Hypothalamus (tissue), 51 donors: ENCODE data around the gene HSPA4L.

Experiments used
- DNase-seq, 51 donors: peaks; one replicate each; lab custom pipeline; 2025; lab: John Stamatoyannopoulos, UW

The HSPA4L gene

DNA sequence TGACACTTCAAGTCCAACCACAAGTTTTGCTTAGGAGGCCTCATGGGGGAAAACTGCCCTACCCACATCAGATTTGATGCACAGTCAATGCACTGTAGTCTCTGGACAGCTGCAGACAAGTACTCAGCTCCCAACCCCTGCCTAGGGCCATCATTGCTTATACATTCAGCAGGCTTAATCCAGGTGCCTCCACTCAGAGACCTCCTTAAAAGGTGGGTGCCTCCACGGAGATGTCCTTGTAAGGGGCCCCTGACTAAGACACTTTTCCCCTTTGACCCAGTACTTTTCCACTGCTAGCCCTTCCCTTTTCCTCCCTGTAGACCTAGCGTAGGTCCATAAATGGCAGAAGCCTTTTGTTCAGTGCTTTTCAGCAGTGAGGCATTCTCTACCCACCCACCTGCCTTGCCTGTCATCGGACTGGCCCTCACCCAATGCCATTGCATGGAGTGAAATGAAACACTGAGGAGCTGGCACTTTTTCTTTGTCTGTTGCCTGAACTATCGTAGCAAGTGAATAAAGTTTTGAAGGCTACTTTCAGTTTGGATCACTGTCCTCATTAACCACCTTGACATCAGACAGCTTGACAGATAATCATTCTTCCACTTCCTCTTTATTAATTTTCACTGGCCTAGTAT, 74.8 kb downstream of the HSPA4L start:
- no peak for DNase-seq

DNA sequence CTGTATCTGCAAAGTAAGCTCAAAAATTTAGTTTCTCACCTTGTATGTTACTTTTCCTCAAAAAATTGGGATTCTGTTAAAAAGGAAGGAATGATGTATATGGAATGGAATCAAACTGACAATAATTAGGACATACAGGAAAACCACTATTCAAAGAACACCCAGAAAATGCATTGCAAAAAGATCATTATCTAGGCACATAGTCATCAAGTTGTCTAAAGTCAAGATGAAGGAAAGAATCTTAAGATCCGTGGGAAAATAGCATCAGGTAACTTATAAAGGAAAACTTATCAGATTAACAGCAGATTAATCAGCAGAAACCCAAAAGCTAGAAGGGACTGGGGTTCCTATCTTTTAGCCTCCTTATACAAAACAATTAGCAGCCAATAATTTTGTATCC, 75.5 kb downstream of the HSPA4L start:
- no peak for DNase-seq

DNA sequence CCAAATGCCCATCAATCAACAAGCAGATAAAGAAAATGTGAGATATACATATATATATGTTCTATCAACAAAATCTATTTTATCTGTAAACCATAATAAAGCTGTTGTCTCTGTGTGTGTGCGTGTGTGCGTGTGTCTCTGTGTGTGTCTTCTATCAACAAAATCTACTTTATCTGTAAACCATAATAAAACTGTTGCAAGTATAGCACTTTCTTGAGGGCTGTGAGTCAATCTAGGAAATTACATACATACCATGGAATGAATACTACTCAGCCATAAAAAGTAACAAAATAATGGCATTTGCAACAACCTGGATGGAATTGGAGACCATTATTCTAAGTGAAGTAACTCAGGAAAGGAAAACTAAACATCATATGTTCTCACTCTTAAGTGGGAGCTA, 86.1 kb downstream of the HSPA4L start:
- no peak for DNase-seq

DNA sequence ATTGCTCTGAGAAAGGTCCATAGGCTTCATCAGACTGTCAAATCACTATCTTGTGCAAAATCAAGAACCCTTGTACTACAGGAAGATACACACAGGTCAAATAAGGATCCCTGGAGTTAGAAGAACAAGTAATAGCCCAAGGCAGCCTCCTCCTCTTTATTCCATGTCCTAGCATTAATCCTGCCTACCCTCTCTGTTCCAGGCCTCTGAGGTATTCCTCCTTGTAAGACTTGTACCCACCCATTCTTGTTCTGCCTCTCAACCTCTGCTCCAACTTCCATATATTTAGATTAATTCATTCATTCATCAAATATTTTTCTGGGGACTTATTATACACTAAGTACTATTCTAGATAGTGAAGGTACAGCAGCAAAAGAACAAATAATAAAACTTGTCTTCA, 88.2 kb downstream of the HSPA4L start:
- no peak for DNase-seq

DNA sequence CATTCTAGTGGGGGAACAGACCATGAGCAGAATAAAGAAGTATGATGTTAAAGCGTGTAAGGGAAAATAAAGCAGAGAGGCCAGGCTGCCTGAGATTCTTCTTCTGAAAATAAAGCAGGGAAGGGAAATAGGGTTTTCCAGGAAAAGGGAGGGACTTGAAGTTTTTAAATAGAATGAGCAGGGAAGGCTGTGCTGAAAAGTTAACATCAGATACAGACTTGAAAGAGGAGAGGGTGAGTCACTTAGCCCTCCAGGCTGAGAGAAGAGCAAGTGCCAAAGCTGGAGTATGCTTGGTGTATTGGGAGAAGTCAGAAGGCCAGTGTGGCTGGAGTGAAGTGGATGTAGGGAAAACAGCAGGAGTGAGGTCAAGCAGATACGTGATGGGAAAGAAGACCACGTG, 88.6 kb downstream of the HSPA4L start:
- DNase-seq: peak in 5 of 51 donors; percentile 0 to 44 (median 8)

DNA sequence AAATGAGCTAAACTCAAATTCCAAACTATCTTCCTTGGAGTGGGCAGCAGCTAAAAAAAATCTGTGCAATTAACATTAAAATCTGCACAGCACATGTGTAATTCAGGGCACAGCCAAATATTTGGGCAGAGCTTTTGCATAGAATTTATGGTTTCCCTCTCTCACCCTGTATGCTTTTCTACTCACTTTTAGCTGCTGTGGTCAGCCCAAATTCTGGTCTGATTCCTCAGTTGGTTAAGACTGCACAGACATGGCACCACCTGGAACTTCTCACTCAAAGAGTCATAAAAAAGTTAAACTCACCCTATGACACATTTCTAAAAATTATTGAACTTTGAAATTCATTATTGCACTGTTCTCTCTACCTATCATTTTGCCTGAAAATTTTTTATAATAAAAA, 93.7 kb downstream of the HSPA4L start:
- DNase-seq: no peak

DNA sequence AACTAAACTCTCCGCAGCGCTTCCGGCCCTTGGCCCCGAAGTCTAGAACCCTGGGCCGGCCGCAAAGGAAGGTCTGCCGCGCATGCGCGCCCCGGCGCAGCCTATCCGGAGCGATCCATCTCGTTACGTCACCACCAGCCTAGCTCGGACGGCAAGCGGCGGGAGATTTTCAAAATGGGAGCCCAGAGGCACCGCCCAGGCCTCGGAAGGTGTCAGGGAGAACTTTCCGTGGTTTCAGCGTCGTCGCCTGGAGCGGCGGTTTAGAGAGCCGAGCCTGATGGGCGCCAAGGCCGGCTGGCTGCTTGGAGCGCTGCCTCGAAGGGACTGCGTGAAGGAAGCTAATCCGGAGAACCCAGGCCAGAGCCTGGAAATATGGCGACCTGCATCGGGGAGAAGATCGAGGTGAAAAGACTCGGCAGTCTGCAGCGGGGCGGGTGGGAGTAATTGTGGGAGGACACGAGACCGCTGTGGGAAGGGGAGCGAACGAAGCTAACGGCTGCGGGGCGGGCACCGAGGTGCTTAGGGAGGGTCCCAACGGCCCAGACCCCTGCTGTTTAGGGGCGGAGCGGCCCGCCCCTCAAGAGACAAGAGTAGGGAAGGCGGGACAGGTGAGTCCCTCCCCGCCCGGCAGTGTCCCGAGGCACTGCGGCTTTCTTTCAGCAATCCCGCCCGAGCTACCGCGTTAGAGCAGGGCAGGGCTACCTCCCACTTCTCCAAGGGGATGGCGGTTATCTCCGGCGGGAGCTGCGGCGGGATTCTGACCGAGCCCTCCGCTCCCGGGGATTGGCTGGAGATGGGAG, 98.8 kb downstream of the HSPA4L start, which contains the start of gene PLK4:
Gene PLK4 (plus strand): TSS at position 131 of the 800 bp plus-strand sequence. CDS start 242 bp downstream, at position 373.
- DNase-seq: peak; percentile 46 to 94 (median 87)

DNA sequence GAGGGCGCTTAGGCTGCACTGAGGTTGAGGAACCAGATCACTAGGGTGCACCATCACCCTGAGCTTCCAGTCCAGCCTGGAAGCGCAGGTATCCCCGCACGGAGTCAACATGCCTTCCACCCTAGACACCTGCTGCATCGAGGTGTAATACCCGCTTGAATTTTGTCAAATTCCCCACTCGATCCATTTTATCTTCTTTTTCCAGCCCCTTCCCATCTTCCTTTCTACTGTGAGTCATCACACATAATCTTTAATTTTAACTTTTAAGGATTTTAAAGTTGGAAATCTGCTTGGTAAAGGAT, 99.4 kb downstream of the HSPA4L start:
- DNase-seq: no peak

DNA sequence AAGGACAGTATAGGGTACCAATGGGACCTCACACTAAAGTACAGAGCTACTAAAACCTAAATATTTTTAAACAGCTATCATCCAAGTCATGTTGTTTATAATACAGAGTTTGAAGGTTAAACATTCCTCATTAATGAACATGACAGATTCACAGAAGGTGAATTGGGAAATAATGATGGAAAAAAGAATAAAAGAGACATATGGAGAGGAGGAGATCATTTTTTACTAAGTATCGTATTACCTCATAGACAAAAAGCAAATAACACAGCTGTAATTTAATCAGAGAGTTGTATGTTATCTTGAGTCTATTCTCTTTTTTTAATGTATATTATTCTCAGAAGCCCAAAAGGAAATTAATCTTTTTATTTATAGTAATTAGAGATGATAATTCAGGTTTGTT, 106.4 kb downstream of the HSPA4L start:
- DNase-seq: no peak

DNA sequence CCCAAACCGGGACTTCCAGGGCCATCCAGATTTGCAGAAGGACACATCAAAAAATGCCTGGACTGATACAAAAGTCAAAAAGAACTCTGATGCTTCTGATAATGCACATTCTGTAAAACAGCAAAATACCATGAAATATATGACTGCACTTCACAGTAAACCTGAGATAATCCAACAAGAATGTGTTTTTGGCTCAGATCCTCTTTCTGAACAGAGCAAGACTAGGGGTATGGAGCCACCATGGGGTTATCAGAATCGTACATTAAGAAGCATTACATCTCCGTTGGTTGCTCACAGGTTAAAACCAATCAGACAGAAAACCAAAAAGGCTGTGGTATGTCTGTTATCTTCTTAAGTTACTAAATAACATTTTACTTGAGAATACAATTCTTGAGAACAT, 107.8 kb downstream of the HSPA4L start:
- DNase-seq: no peak
